ENCODE results near the gene GPR152. TPM values are rescaled to one million over a fixed set of nuclear protein-coding genes. Genes with fewer than 3 reads are reported as not detected.

The GPR152 gene
- total and polyA plus RNA-seq, 7 experiments from 2014 or later = 1.4 to 1.5 TPM; not detected in 5

DNA sequence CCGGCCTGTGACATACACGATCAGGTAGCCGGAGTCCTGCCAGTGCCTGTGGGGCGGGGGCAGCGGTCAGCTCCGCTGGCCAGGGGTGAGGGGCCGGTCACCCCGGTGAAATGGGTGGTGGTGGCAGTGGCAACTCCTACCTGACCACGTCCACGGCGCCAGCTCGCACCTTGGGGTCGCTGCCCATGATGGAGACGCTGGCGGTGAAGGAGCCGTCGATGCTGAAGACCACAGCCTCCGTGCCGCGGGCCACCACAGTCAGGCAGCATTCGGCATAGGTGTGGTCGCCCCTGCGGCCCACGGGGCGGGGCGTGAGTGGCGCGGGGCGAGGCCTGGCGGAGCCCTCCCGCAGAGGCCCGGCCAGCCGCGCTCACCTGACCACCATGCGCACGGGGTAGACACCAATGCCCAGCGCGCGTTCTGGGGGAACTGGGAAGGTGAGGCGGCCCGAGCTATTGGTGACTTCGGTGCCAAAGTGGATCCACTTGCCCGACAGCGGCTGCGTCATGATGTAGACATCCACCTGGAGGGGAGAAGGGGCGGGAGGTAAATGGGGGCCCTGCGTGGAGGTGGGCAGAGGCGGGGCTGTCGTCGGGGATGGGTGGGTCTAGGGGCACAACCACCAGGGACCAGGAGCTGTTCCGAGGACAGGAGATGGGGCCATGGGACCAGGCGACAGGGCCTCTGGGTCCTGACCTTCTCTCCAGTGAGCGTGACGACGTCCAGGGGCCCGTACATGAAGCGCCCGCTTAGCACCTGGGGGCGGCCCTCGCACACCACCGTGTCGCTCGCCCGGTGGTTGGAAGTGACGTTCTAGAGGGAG, 41.2 kb upstream of the GPR152 start:
- H3K36me3 Mint-ChIP-seq = peaks cover 4 to 15% (median 5%) of the 10 kb centered on the region in 5 donors
- POLR2A ChIA-PET = interaction anchor here (1.2 to 2.2 kb wide), 4 partner anchors 8 to 24 kb away, joined by 3 to 9 read pairs (median 5); no protein-coding TSS in a partner anchor
- no peak overlapping the region for H3K4me3 Mint-ChIP-seq
- intact Hi-C loops (cut with micrococcal nuclease) = no loop called here
- H3K9me3 Mint-ChIP-seq = peaks cover 0 to 2% (median 0%) of the 10 kb centered on the region in 11 donors
- DNase-seq (no peak), ATAC-seq (no peak)
- no peaks in the 10 kb centered on the region for H3K27me3 Mint-ChIP-seq
- Histone ChIP-seq H3K4me1 (ENCODE audit: control insufficient read depth in 2 of 2, insufficient read depth in 2 of 2, low read length in 2 of 2) (no peaks in the 10 kb centered on the region), H3K27me3 (ENCODE audit: control insufficient read depth in 2 of 2, insufficient read depth in 2 of 2, low read length in 2 of 2) (no peaks in the 10 kb centered on the region), H3K4me3 (ENCODE audit: low read length) (no peak overlapping the region), H3K9me3 (ENCODE audit: control insufficient read depth in 2 of 3, low read length in 3 of 3) (no peaks in the 10 kb centered on the region), H3K27ac (ENCODE audit: low read depth, low read length) (no peak overlapping the region), H3K36me3 (ENCODE audit: control insufficient read depth in 2 of 3, insufficient read depth in 3 of 3, low read length in 3 of 3) (peaks cover 4 to 96% (median 20%) of the 10 kb centered on the region in 3 experiments)
- CTCF ChIA-PET = no interaction called here
- H3K27ac Mint-ChIP-seq = peak overlapping the region in 1 of 9 donors; percentile 25
- H3K4me1 Mint-ChIP-seq = peaks cover 4 to 9% (median 6%) of the 10 kb centered on the region in 7 donors

DNA sequence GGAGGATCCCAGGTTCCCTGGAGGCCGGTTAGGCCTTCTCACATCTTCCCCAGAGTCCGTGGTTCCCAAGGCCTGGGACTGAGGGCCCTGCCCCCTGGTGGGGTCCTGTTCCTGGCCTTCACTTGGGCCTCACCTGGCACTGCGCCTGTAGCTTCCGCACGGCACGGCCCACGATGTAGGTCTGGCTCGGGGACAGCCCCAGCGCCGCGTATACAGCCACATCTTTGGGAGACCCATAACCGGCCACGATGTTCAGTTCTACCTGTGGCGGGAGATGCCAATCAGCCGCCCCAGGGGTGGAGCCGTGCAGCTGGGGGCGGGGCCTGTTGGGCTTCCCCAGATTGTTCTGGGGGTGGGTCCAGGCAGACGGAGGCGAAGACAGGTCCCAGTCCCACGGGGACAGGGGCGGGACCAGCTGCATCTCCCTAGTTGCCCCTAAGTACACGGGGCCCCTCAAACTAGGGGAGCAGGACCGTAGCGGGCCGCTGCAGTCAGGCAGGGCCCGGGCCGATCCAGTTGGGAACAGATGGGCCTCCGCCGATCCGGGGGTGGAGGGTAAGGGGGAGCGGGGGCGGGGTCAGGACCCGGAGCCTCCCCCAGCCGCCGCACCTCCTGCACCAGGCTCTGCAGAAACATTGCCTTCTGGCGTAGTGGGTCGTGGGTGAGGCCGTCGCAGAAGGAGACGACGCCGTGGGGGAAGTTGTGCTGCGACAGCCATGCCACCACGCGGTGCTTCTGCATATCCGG, 40.4 kb upstream of the GPR152 start:
- no peak overlapping the region for H3K4me3 ChIP-seq (ENCODE audit: low read length)
- no peaks in the 10 kb centered on the region for H3K27me3 ChIP-seq (ENCODE audit: control insufficient read depth in 2 of 2, insufficient read depth in 2 of 2, low read length in 2 of 2)
- H3K27me3 Mint-ChIP-seq = no peaks in the 10 kb centered on the region
- ATAC-seq (peak; percentile 28), DNase-seq (no peak)
- peaks cover 7 to 14% (median 11%) of the 10 kb centered on the region in 7 donors for H3K4me1 Mint-ChIP-seq
- peaks cover 6 to 17% (median 8%) of the 10 kb centered on the region in 5 donors for H3K36me3 Mint-ChIP-seq
- ChIA-PET CTCF (no interaction called here), POLR2A (interaction anchor here (0.8 to 2.2 kb wide), 6 partner anchors 8 to 25 kb away, joined by 3 to 9 read pairs (median 4); partner anchors contain the start of gene AIP)
- no peak overlapping the region for H3K27ac ChIP-seq (ENCODE audit: low read depth, low read length)
- H3K27ac Mint-ChIP-seq = peak overlapping the region in 2 of 9 donors; percentile 3 to 69
- peaks cover 3% of the 10 kb centered on the region in 2 donors for H3K4me1 ChIP-seq (ENCODE audit: control insufficient read depth in 2 of 2, insufficient read depth in 2 of 2, low read length in 2 of 2)
- H3K4me3 Mint-ChIP-seq = no peak overlapping the region
- intact Hi-C loops (cut with micrococcal nuclease) = no loop called here
- H3K9me3 ChIP-seq (ENCODE audit: control insufficient read depth in 2 of 3, low read length in 3 of 3) = no peaks in the 10 kb centered on the region
- H3K9me3 Mint-ChIP-seq = peaks cover 0 to 2% (median 0%) of the 10 kb centered on the region in 11 donors
- H3K36me3 ChIP-seq (ENCODE audit: control insufficient read depth in 2 of 3, insufficient read depth in 3 of 3, low read length in 3 of 3) = peaks cover 5 to 96% (median 22%) of the 10 kb centered on the region in 3 experiments

DNA sequence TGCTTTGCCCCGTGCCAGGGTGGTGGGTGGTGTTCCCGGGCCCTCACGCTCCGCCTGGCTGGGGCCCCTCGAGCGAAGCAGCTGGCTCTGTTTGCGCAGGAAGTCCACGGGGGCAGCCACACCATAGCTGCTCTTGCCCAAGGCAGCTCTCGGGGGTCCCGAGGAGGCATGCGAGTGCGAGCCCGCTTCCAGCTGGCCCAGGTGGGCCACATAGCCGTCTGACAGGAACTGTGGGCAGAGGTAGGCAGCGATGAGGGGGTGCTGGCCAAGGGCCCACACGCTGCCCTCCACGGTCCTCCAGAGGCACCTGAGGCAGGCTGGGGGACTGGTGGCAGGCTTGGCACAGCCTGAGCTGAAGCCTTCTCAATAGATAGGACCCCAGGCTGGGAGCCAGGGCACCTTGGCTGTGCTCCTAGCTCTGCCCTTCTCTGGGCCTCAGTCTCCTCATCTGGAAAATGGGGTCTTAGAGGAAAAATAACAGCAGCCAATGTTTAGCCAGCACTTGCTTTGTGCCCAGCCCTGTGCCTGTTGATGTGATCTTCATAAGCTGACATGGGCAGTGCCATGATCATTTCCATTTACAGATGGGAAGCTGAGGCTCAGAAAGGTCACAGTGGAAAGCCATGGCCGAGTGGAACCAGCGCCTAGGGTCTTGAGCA, 39.7 kb upstream of the GPR152 start:
- no peaks in the 10 kb centered on the region for H3K9me3 ChIP-seq (ENCODE audit: control insufficient read depth in 2 of 3, low read length in 3 of 3)
- H3K4me3 ChIP-seq (ENCODE audit: low read length) = no peak overlapping the region
- peaks cover 8 to 95% (median 24%) of the 10 kb centered on the region in 3 experiments for H3K36me3 ChIP-seq (ENCODE audit: control insufficient read depth in 2 of 3, insufficient read depth in 3 of 3, low read length in 3 of 3)
- POLR2A ChIA-PET = interaction anchor here (0.8 to 2.2 kb wide), 9 partner anchors 8 to 100 kb away, joined by 3 to 9 read pairs (median 4); partner anchors contain the start of genes AIP and RAD9A
- Mint-ChIP-seq H3K4me1 (peaks cover 14 to 22% (median 19%) of the 10 kb centered on the region in 7 donors), H3K27me3 (no peaks in the 10 kb centered on the region), H3K27ac (no peak overlapping the region), H3K36me3 (peaks cover 10 to 24% (median 15%) of the 10 kb centered on the region in 5 donors), H3K9me3 (peaks cover 0 to 2% (median 0%) of the 10 kb centered on the region in 11 donors), H3K4me3 (no peak overlapping the region)
- intact Hi-C loops (cut with micrococcal nuclease) = no loop called here
- H3K27ac ChIP-seq (ENCODE audit: low read depth, low read length) = peak overlapping the region; percentile 21
- CTCF ChIA-PET = no interaction called here
- H3K4me1 ChIP-seq (ENCODE audit: control insufficient read depth in 2 of 2, insufficient read depth in 2 of 2, low read length in 2 of 2) = peaks cover 4 to 5% of the 10 kb centered on the region in 2 donors
- DNase-seq = no peak
- no peaks in the 10 kb centered on the region for H3K27me3 ChIP-seq (ENCODE audit: control insufficient read depth in 2 of 2, insufficient read depth in 2 of 2, low read length in 2 of 2)
- no peak for ATAC-seq

DNA sequence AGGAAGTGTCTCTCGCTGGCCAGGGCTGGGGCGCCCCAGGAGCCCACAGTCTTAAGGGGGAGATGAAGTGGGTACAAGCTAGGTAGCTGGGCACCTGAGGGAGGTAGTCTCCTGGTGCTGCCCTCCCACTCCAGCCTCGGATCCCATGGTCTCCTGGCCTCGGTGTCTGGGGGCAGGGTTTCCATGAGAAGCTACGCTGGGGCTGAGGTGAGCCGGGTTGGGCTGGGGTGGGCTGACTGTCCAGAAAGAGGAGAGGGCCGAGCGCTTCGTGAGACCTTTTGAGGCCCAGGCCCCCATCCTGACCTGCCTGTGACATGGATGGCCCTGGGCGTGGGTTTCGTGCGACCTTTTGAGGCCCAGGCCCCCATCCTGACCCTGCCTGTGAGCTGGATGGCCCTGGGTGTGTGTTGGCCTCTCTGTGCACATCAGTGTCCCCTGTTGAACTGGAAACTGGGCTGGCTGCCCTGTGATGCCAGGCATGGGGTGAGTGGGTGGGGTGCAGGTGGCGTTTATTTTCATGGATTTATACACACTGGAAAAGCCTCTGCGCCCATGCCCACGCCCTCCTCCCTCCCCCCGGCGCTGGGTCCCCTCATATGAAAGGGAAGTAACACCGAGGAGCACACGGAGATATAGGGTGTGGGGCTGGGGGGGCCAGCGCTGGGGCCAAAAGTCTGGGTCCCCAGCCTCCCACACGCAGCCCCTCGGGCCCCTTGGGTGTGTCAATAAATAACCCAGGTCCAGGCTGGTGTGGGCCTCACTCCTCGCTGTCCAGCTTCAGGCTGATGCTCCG, 38.9 kb upstream of the GPR152 start:
- Histone ChIP-seq H3K9me3 (ENCODE audit: control insufficient read depth in 2 of 3, low read length in 3 of 3) (no peaks in the 10 kb centered on the region), H3K27ac (ENCODE audit: low read depth, low read length) (no peak overlapping the region), H3K4me1 (ENCODE audit: control insufficient read depth in 2 of 2, insufficient read depth in 2 of 2, low read length in 2 of 2) (peaks cover 11 to 12% of the 10 kb centered on the region in 2 donors), H3K36me3 (ENCODE audit: control insufficient read depth in 2 of 3, insufficient read depth in 3 of 3, low read length in 3 of 3) (peaks cover 8 to 97% (median 28%) of the 10 kb centered on the region in 3 experiments), H3K27me3 (ENCODE audit: control insufficient read depth in 2 of 2, insufficient read depth in 2 of 2, low read length in 2 of 2) (no peaks in the 10 kb centered on the region), H3K4me3 (ENCODE audit: low read length) (no peak overlapping the region)
- no peak for ATAC-seq
- ChIA-PET POLR2A (interaction anchor here (0.8 to 1.9 kb wide), 9 partner anchors 8 to 99 kb away, joined by 3 to 5 read pairs (median 3); partner anchors contain the start of genes AIP, PPP1CA, RAD9A and TMEM134), CTCF (interaction anchor here (1.3 kb wide), 1 partner anchor 146 kb away, joined by 3 read pairs; no protein-coding TSS in a partner anchor)
- peaks cover 10 to 27% (median 15%) of the 10 kb centered on the region in 5 donors for H3K36me3 Mint-ChIP-seq
- H3K27ac Mint-ChIP-seq = peak overlapping the region in 2 of 9 donors; percentile 38 to 82
- peaks cover 15 to 29% (median 23%) of the 10 kb centered on the region in 7 donors for H3K4me1 Mint-ChIP-seq
- DNase-seq = no peak
- peaks cover 0 to 2% (median 0%) of the 10 kb centered on the region in 11 donors for H3K9me3 Mint-ChIP-seq
- intact Hi-C loops (cut with micrococcal nuclease) = no loop called here
- no peaks in the 10 kb centered on the region for H3K27me3 Mint-ChIP-seq
- H3K4me3 Mint-ChIP-seq = no peak overlapping the region

DNA sequence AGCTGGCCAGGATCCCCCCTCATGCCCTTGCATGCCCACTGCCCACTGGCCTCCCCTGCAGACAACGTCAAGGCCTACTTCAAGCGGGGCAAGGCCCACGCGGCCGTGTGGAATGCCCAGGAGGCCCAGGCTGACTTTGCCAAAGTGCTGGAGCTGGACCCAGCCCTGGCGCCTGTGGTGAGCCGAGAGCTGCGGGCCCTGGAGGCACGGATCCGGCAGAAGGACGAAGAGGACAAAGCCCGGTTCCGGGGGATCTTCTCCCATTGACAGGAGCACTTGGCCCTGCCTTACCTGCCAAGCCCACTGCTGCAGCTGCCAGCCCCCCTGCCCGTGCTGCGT, 38.2 kb upstream of the GPR152 start:
- ATAC-seq = no peak

More for the DNA sequence above, 38.2 kb upstream of the GPR152 start:
- Histone ChIP-seq H3K4me3 (ENCODE audit: low read length) (no peak overlapping the region), H3K9me3 (ENCODE audit: control insufficient read depth in 2 of 3, low read length in 3 of 3) (no peaks in the 10 kb centered on the region), H3K4me1 (ENCODE audit: control insufficient read depth in 2 of 2, insufficient read depth in 2 of 2, low read length in 2 of 2) (peaks cover 19 to 20% of the 10 kb centered on the region in 2 donors), H3K27ac (ENCODE audit: low read depth, low read length) (no peak overlapping the region), H3K36me3 (ENCODE audit: control insufficient read depth in 2 of 3, insufficient read depth in 3 of 3, low read length in 3 of 3) (peaks cover 8 to 90% (median 28%) of the 10 kb centered on the region in 3 experiments), H3K27me3 (ENCODE audit: control insufficient read depth in 2 of 2, insufficient read depth in 2 of 2, low read length in 2 of 2) (no peaks in the 10 kb centered on the region)
- intact Hi-C loops (cut with micrococcal nuclease) = no loop called here
- H3K36me3 Mint-ChIP-seq = peaks cover 10 to 34% (median 19%) of the 10 kb centered on the region in 5 donors
- no peaks in the 10 kb centered on the region for H3K27me3 Mint-ChIP-seq
- POLR2A ChIA-PET = interaction anchor here (0.8 to 1.9 kb wide), 7 partner anchors 8 to 138 kb away, joined by 3 to 5 read pairs (median 3); partner anchors contain the start of genes AIP, POLD4 and TMEM134
- no peak for DNase-seq
- no peak overlapping the region for H3K4me3 Mint-ChIP-seq
- CTCF ChIA-PET = interaction anchor here (1.3 kb wide), 1 partner anchor 145 kb away, joined by 3 read pairs; no protein-coding TSS in a partner anchor
- H3K4me1 Mint-ChIP-seq = peaks cover 21 to 37% (median 31%) of the 10 kb centered on the region in 7 donors
- H3K9me3 Mint-ChIP-seq = peaks cover 0 to 2% (median 0%) of the 10 kb centered on the region in 11 donors
- H3K27ac Mint-ChIP-seq = peak overlapping the region in 2 of 9 donors; percentile 81 to 82
